Transverse colon (tissue), 4 donors: ENCODE results near the gene SPDYE4.

ENCODE experiments used
- CTCF ChIP-seq, 5 experiments: fragments of 200-600 bp in 3 of 5; fragments of 450-650 bp in 2 of 5; sonication (generic) in 3 of 5; IDR thresholded peaks; 1 replicate in 2 of 5; 2 replicates in 3 of 5; pipeline ENCODE4 v1.5.1; 2016 to 2017; ENCODE audit warnings: antibody characterized with exemption in 5 of 5, inconsistent platforms in 3 of 5, mild to moderate bottlenecking in 2 of 5, moderate library complexity in 1 of 5
- POLR2A ChIP-seq: fragments of 450-650 bp; IDR thresholded peaks from one replicate; pipeline ENCODE4 v1.6.1; 2016; ENCODE audit warnings: antibody characterized with exemption, mild to moderate bottlenecking, moderate library complexity
- POLR2AphosphoS5 ChIP-seq, 3 donors: sonication (generic); formaldehyde crosslinking; IDR thresholded peaks; one replicate each; pipeline ENCODE4 v1.6.1; 2016; ENCODE audit warnings: antibody characterized with exemption in 3 of 3

GRCh38 chr17:8744086-8744785 lies 14.1 kb downstream of the SPDYE4 start:
- TF ChIP-seq POLR2AphosphoS5 (IDR thresholded peaks at IDR 0.05): no peak
- TF ChIP-seq CTCF (IDR thresholded peaks at IDR 0.05): no peak
- no peak for TF ChIP-seq POLR2A
